Activated CD4-positive, alpha-beta T cell treated with anti-CD3 and anti-CD28 coated beads, Interleukin-2, amount 50 U/mL, for 48 hours (primary cell): Measurements from ENCODE around the gene ESRRG.

Experiments used
- DNase-seq, 2 experiments: peaks; one replicate each; pipeline ENCODE4 v3.0.0-alpha.2; 2020

Gene ESRRG

DNA sequence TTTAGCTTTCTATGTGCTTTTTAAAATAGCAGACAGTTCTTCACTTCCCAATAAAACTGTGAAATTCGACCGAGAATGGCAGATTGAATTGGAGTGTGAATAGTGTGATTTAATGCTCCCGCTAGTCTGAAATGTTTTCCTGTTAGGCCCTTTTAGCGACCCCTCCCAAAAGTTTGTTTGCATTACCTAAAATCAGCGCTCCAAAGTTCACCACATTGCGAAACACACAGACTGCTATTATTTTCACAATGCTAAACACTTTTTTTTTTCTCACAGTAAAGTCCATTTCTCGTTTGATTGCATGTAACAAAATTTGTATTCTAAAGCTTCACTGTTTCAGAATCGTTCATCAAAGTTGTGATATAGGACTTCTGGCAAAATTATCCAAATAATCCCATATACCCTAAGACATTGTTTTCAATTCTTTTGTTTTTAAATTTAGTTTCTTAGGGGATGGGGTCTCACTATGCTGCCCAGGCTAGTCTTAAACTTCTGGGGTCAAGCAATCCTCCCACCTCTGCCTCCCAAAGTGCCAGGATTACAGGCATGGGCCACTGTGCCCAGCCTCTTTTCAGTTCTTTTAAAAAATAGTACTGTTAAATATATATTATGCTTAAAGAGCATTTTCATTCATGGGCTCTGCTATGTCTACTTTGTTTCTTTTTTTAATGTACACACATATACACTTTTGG is 223.5 kb downstream of the ESRRG start:
- no peak for DNase-seq

DNA sequence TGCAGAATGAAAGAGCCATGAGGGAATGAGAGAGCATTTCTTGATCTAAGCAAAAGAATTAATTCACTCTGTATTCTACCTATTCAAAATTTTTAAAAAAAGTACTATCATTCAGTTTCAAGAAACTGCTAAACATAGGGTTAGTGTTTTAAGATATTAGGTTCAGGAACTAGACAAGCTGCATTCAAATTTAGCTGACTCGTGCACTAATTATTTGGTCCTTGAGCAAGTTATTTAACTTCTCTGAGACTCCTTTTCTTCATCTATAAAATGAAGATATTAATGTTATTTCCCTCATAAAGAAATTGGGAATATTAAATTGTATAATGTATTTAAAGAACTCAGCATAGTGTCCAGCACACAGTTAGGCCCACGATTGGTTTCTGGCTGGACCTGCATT is 225.0 kb downstream of the ESRRG start:
- no peak for DNase-seq

DNA sequence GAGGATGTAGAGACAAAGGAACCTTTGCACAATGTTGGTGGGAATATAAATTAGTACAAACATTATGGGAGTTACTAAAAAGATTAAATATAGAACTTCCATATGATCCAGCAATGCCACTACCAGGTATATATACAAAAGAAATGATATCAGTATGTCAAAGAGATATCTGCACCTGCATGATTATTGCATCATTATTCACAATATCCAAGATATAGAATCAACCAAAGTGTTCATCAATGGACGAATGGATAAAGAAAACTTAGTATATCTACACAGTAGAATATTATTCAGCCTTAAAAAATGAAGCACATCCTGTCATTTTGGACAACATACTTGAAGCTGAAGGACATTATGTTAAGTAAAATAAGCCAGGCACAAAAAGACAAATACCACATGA is 238.2 kb downstream of the ESRRG start:
- DNase-seq, result no peak

- no peak for DNase-seq
Measured at GRCh38 chr1:216483672-216484401, 239.4 kb downstream of the ESRRG start.

- DNase-seq, result no peak
Measured at GRCh38 chr1:216482620-216483019, 240.6 kb downstream of the ESRRG start.

DNA sequence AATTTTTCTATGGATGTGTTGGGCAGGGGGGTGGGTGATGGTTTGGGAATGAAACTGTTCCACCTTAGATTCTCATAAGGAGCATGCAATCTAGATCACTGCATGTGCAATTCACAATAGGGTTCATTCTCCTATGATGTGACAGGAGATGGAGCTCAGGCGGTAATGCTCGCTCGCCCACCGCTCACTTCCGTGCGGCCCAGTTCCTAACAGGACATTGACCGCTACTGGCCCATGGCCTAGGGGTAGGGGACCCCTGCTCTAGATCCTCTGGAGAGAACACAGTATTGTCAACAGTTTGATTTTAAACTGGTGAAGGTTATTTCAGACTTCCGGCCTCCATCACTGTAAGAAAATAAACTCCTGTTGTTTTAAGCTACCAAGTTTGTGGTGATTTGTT is 245.0 kb downstream of the ESRRG start:
- no peak for DNase-seq

GRCh38 chr1:216476341-216476740 is 246.9 kb downstream of the ESRRG start:
- DNase-seq, result no peak

DNA sequence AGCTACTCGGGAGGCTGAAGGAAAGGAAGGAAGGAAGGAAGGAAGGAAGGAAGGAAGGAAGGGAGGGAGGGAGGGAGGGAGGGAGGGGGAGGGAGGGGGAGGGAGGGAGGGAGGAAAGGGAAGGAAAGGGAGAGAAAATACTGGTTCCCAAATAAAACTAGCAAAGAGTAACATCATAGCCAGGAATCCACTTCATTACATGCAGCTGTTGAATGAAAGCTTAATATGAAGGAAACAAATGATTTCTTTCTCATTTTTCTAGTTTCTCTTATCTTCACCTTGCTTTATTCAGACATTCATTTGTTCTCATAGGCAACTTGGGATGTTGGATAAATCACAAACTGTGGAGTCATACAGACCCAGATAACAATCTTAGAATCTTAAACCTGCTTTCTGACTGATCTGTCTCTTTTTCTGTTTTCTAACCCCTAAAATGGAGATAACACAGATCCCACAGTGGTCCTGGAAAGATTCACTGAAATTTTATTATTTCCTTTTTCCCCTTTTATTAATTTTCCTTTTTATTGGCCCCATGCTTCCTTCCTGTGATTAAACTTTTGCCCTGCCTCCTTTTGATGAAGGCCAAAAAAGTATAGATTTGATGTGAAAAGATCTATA is 247.5 kb downstream of the ESRRG start:
- DNase-seq, result no peak

DNA sequence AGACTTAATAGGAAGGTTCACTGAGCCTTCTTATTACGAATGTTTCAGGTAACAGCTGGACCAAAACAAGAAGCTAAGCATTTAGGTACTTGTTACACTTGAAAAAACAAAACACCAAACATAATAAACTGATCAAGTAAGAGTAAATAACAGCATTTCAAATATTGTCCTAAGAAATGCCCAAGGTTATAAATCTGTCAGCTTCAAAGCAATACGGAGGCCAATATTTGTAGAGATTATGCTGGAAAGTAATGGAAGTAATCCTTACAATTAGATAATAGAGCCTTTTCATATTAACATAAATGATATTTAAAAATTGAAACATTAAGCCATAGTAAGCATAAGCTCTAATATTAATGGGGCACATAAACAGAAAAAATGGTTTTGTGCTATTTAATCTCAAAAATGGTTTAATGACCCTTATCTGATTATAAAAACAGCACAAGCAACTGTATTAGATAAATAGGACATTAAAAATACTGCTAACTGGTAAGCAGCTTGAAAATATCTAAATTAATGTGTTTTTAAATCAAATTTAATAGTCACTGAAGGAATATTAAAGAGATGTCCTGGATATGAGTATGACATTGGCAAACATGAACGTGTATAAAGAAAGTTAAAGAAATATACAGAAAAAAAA is 256.9 kb downstream of the ESRRG start:
- DNase-seq, result no peak

DNA sequence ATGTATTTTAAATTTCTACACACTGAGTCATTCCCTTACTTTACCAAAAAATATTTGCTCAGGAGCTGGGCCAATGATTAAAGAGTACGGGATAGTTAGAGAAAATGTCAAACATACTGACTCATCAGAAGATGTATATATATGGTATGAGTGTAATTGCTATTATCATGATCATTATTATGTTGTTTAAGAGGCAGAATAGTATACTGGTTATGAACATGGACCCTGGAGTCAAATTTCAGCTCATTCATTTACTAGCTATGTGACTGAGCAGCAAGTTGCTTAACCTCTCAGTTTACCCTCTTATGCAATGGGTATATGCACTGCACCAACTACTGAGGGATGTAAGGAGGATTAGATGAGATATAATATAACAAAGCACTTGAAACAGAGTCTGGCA is 258.7 kb downstream of the ESRRG start:
- DNase-seq, result no peak

DNA sequence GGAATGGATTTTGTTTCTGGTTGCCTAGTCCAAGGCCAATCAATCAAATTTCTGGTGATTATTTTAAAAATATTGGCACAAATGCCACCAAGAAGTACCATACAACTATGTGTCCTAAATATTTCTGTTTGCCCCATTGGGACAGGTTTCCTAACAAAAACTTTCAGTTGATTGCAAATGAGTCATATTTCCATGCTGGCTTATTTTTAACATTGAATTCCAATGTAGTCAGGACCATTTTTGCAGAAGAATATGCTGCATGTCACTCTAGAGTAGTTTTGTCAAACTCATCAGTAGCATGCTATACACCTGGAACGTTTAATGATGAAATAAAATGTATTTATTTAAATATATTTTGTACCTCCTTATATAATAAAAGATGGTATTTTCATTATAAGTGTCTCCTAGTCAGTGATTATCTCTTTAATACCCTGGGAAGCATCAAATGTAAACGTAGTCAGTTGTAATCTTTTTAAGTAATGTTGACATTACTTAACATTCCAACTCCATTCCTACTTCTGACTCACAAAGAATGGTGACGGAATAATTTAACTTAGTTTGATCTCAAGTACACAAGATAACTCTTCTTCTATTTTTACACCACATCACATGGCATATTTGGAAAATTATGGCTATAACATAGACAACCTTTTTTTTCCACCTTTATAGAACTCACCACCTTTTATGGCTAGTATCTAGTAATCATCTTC is 261.0 kb downstream of the ESRRG start:
- no peak for DNase-seq

DNA sequence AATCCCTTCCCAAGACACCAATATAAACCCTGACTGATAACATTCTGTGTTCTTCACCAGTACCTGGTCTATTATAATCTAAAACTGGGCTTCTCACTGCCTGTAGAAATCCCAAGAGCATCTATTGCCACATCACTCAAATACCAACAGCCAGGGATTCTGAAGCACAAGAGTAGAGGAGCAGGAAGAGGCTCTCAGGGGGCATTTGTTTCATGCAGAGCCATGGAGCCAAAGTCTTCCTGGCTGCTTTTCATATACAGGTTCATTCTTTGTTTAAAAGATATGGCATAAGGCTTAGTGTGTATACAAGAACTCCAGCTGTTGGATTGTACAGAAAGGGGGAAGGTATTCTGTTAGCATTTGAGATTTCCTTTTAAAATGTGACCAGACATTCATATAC is 261.8 kb downstream of the ESRRG start:
- DNase-seq, result no peak

GRCh38 chr1:216459651-216460207 is 263.5 kb downstream of the ESRRG start:
- no peak for DNase-seq

DNA sequence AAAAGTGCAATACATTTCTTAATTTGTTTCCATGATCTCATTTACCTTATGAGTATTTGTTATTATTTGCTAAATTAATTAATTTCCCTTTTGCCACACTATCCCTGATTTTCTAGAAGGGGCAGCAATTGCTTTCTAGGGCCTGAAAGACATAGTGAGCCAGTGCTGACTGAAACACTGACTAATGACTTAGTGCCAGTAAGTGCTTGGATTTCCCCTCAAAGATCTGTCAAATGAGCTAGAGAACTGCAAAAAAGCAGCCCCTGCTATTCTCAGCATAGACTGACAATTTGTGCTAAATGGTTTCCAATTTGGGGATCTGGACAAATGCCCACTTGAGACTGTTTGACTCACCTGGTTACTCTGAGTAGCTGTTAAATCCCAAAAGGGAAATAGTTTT is 264.4 kb downstream of the ESRRG start:
- no peak for DNase-seq

DNA sequence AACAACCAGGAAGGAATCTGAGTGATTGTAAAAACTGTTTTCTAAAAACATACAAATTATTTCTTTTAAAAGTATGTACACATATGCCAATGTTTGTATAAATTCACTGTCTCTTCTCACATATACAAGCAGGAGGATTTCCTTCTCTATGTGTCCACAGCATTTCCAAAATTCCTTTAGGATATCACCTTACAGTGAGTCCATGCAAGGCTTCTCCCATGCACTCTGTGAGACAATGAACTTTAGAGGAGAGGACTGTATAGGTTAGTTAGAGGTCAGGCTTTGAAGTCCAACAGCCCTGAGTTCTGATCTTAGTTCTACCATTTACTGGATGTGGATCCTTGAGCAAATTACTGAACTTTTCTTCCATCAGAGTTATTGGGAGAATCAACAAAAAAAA is 265.9 kb downstream of the ESRRG start:
- DNase-seq, result no peak

GRCh38 chr1:216456682-216457081 is 266.5 kb downstream of the ESRRG start:
- no peak for DNase-seq

- DNase-seq, result no peak
Measured at GRCh38 chr1:216453777-216454176, 269.5 kb downstream of the ESRRG start.
